GM12891 (cell line): ENCODE results near the gene BARD1.

Experiments
- POLR2AphosphoS5 ChIP-seq: IDR thresholded peaks from 2 replicates; pipeline ENCODE4 v1.6.1; 2011; ENCODE audit warnings: low read depth, low read length, control low read depth
- TAF1 ChIP-seq: IDR thresholded peaks from 2 replicates; pipeline ENCODE4 v1.6.1; 2011; ENCODE audit warnings: low read depth, low read length, control low read depth

DNA sequence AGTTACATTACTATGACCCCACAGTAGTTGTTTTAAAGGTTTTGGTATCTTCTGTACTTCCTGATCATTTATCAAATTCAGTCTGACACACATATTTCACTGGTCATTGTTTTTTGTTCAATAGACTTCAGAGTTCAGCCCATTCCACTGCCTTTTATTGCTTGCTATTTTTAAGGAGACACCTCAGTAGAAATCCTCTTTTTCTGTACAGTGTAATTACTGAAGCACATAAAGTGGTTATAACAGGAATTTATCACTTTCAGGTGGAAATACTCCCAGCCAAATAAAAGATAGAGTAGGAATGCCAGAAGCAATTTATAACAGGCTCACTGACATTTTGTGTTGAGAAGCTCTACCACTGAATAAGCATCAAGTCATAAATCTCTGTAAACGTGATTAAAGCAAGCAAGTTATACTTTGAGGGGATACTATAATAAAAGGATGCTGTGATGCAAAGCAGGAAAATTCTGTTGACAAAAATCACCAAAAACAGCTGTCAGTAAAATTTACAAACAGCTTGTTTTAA, 6.6 kb upstream of the BARD1 start:
- TF ChIP-seq POLR2AphosphoS5 (no peak), TAF1 (no peak)
